ENCODE data around the gene TMPRSS11D. TPM values are rescaled to one million over a fixed set of nuclear protein-coding genes. Genes with fewer than 3 reads are reported as not detected.

Gene TMPRSS11D, protein sequence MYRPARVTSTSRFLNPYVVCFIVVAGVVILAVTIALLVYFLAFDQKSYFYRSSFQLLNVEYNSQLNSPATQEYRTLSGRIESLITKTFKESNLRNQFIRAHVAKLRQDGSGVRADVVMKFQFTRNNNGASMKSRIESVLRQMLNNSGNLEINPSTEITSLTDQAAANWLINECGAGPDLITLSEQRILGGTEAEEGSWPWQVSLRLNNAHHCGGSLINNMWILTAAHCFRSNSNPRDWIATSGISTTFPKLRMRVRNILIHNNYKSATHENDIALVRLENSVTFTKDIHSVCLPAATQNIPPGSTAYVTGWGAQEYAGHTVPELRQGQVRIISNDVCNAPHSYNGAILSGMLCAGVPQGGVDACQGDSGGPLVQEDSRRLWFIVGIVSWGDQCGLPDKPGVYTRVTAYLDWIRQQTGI
- total RNA-seq (2014; rRNA removed; shearing (Covaris generic); ENCODE audit: low replicate concordance) = not detected in 2 replicates

DNA sequence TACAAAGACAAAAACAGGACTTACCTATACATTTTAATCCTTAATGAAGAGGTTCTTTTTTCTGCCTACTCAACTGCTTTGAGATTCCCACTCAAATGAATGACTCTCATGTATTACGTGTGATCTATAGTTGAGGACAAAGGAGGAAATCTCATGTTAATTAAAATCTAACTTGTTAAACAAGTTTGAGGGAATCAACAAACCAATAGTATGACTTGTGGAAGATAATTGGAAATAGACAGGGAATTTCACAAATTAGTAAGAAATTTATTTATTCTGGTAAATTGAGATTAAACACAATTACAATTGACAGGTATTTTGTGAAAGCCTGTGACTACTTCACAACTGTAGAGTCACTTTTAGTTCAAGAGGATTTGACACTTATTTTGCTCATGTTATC, at the start of gene TMPRSS11D:
Gene TMPRSS11D, minus strand, starts transcription at position 101 of the 400 bp plus-strand sequence. Its CDS starts 69 bp downstream, at position 32.
- H3K27me3 ChIP-seq = no peaks in the 10 kb centered on the region
- DNase-seq = no peak
- H3K4me3 ChIP-seq = no peak within 1 kb of the TSS
- H3K36me3 ChIP-seq = no peaks in the 10 kb centered on the region
- H3K9me3 ChIP-seq = no peaks in the 10 kb centered on the region

DNA sequence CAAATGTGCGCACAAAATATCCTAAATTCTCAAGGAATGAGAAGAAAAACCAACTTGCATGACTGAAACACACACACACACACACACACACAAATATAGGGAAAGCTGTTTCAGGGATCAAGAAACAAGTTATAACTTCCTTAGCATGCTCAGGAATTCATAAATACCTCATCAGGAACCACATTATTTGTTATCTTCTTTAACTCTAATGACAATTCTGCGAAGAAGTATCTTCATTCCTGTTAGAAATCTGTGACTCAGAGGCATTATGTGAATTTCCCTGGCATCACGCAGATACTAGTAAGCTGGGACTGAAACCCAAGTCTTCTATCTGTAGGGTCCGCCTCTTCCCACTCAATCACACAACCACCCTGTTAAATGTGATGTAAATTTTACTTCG, 49.2 kb upstream of the TMPRSS11D start:
- Histone ChIP-seq H3K27me3 (no peaks in the 10 kb centered on the region), H3K4me3 (no peak overlapping the region), H3K9me3 (no peaks in the 10 kb centered on the region), H3K36me3 (no peaks in the 10 kb centered on the region)
- no peak for DNase-seq

DNA sequence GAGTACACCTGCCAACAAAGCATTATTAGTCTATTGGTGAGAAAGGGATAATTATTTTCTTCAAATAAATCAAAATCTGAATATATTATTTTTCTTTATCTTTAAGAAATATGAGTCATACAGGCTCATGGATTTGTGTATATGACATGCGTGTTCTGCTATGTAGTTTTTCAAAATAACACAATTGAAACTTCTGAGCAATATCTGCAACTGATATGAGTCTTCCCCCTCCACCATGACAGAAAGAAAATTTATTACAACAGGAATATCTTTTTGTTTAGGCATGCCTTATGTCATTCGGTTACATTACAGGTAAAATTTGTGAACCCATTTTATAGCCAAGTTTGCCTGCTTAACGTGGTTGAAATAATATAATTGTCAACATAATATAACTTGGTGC, 47.5 kb upstream of the TMPRSS11D start:
- Histone ChIP-seq H3K4me3 (no peak overlapping the region), H3K36me3 (no peaks in the 10 kb centered on the region), H3K9me3 (no peaks in the 10 kb centered on the region), H3K27me3 (no peaks in the 10 kb centered on the region)
- DNase-seq = no peak

DNA sequence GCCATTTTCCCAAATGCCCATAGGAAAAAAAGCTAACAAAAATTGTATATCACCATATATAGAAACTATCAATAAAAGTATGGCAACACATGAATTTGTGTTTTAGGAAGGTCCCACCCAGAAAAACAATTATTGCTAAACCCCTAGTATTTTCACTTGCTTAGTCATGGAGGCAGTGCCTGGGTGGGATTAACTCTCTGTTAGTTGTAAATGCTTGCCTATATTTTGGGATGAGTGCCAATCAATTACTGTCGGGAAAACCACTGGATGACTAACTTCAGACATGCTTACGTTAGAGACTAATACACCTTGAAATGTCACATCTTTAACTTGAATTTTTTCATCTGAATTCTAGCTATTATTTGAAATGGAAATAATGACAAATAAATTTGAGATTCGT, 45.6 kb upstream of the TMPRSS11D start:
- DNase-seq = peak; percentile 12
- no peak overlapping the region for H3K4me3 ChIP-seq

DNA sequence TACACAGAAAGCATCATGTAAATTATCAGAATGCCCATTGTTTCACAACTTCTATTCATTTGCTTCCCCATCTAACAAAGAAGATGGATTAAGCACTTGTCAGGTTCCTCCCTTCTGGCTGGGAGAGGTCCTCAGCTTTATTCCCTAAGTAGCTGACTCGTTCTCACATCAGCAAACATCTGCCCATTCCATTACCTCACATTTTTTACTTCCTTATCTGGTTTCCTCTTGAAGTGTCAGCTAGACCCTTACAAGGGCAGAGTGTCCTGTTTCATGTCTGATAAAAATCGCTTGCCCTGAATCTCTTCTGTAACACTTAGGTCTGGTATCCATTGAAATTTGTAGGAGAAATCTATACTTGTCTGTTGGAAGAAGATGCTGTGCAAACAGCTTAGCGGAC, 44.7 kb upstream of the TMPRSS11D start:
- H3K27me3 ChIP-seq = no peaks in the 10 kb centered on the region
- no peaks in the 10 kb centered on the region for H3K36me3 ChIP-seq
- no peak for DNase-seq
- H3K9me3 ChIP-seq = no peaks in the 10 kb centered on the region
- no peak overlapping the region for H3K4me3 ChIP-seq

More for the DNA sequence above, 45.6 kb upstream of the TMPRSS11D start:
- H3K36me3 ChIP-seq = no peaks in the 10 kb centered on the region
- no peaks in the 10 kb centered on the region for H3K27me3 ChIP-seq
- H3K9me3 ChIP-seq = no peaks in the 10 kb centered on the region

DNA sequence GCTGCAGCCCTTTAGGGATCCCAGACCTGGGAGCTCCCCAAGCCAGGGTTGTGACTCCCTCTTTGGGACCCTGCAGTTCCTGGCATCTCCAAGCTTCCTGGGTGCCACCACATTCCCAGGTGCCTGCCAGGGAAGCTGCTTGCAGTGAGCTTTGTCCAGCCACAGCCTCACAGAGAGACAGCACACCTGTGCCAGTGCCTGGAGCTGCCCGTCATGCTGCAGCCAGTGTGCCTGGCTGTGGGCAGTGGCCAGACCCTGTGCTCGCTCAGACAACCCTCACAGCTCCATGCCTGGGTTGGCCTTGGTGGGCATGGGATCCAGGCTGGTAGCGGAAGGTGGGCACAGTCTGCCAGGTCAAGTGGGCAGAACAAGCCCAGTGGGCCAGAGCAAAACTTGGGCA, 43.4 kb upstream of the TMPRSS11D start:
- no peaks in the 10 kb centered on the region for H3K9me3 ChIP-seq

DNA sequence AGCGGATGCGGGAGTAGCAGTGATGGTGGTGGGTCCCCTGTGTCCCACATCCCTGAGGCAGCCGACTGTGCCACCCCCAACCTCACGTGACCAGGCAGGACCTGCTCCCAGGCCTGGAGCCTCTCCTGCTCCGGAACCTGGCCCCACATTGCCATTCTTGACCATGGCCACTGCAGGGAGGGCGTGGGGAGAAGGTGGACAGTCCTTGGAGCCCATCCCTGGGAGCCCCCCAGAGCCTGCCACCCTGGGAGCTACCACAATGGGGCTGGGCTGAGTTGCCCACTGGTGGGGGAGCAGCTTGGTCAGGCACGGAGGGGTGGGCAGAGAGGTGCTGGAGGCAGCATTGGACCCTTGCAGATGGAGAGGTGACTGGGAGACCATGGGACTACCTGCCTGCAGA, 42.7 kb upstream of the TMPRSS11D start:
- no peaks in the 10 kb centered on the region for H3K9me3 ChIP-seq
- no peaks in the 10 kb centered on the region for H3K27me3 ChIP-seq
- no peak overlapping the region for H3K4me3 ChIP-seq
- DNase-seq = no peak
- no peaks in the 10 kb centered on the region for H3K36me3 ChIP-seq

More for the DNA sequence above, 43.4 kb upstream of the TMPRSS11D start:
- DNase-seq = no peak
- H3K27me3 ChIP-seq = no peaks in the 10 kb centered on the region
- no peak overlapping the region for H3K4me3 ChIP-seq
- H3K36me3 ChIP-seq = no peaks in the 10 kb centered on the region

DNA sequence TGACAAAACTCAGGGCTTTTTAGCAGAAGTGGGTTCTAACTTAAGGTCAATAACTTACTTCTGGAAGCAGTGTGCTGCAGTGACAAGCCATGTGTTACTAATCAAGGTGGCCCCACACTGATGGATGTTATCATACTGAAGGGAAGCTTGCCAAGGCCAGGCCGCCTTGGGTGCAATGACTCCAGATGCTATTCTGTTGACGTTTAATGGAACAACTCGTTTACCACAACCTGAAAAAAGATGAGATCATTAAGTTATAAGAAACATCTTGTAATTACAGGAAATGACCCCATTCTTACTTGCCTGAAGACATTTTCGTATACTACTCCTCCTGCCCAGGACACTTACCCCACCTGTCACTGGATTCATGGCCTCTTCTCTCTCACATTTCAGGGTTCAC, 38.9 kb upstream of the TMPRSS11D start:
- no peak for DNase-seq
- H3K4me3 ChIP-seq = no peak overlapping the region
- no peaks in the 10 kb centered on the region for H3K36me3 ChIP-seq
- no peaks in the 10 kb centered on the region for H3K9me3 ChIP-seq
- H3K27me3 ChIP-seq = no peaks in the 10 kb centered on the region

DNA sequence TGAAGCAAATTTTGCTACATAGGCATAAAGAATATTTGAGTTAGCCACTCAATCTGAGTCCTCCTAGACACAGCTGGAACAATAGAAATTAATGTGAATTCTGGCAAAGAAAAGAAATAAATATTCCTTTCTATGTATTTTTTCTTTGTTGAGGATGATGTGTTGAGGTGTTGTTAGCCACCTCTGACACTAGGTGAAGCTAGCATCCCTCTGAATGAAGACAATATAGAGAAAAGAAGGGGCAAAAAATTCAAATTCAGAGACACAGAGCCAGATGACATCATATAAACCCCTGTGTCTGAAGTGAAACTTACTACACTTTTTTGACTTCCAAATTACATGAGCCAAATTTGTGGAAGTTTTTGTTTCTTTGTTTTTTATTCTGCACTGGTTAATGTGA, 34.6 kb upstream of the TMPRSS11D start:
- Histone ChIP-seq H3K9me3 (no peaks in the 10 kb centered on the region), H3K4me3 (no peak overlapping the region), H3K36me3 (no peaks in the 10 kb centered on the region), H3K27me3 (no peaks in the 10 kb centered on the region)
- no peak for DNase-seq

DNA sequence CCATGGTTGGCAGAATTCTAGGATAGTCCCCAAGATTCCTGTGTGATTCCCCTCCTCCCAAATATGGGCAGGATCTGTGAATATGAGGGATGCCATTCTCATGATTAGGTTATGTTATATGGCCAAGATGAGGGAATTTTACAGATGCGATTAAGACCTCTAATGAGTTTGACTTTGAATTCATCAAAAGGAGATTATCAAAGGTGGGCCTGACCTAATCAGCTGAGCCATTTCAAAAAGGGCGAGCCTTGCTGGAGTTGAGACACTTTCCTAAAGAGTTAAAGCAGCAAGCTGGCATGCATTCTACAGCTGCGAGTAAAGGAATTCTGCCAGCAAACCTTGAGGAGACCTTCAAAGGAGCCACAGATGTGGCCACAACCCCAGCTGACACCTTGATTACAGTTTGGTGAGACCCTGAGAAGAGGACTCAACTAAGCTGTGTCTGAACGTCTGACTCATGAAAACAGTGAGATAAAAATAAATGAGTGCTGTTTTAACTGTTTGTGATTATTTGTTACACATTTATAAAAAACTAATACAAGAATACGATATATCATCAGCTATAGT, 31.7 kb upstream of the TMPRSS11D start:
- DNase-seq = no peak
- H3K27me3 ChIP-seq = no peaks in the 10 kb centered on the region
- H3K4me3 ChIP-seq = no peak overlapping the region
- no peaks in the 10 kb centered on the region for H3K9me3 ChIP-seq
- H3K36me3 ChIP-seq = no peaks in the 10 kb centered on the region

DNA sequence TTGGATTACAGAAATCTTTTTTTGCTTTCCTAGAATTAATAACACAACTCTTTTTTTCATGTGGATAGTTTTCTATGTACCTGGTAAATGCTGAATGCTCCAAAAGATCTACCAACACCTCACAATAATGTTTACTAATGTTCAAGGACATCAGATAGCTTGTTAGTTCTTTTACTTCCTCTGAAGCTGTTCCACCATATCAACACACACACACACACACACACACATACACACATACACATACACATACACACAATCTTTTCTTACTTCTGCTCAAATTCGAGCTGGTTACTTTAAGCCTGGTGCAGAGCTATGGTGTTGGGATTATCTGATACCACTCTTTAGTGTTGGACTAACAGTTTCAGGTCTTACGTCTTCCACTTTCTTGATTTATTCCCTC, 28.3 kb upstream of the TMPRSS11D start:
- no peaks in the 10 kb centered on the region for H3K27me3 ChIP-seq
- no peaks in the 10 kb centered on the region for H3K9me3 ChIP-seq
- H3K36me3 ChIP-seq = no peaks in the 10 kb centered on the region
- H3K4me3 ChIP-seq = no peak overlapping the region
- no peak for DNase-seq

DNA sequence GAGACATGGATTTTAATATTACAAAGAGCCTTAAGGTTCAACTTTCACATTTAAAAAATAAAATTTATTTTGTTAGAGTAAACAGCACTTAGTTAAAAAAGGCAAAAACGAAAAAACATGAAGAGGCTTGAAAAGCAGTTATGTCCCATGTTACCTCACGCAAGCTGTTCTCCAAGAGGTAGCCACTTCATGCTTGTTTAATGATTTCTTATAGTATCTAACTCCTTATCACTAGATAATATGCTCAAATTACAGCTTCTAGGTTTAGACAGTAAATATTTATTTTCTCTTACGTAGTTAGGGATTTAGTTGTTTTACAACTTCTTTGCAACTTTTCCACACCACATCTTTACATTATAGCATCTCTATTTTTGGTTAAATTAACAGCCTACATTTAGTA, 27.8 kb upstream of the TMPRSS11D start:
- Histone ChIP-seq H3K36me3 (no peaks in the 10 kb centered on the region), H3K27me3 (no peaks in the 10 kb centered on the region), H3K4me3 (no peak overlapping the region), H3K9me3 (no peaks in the 10 kb centered on the region)
- no peak for DNase-seq

DNA sequence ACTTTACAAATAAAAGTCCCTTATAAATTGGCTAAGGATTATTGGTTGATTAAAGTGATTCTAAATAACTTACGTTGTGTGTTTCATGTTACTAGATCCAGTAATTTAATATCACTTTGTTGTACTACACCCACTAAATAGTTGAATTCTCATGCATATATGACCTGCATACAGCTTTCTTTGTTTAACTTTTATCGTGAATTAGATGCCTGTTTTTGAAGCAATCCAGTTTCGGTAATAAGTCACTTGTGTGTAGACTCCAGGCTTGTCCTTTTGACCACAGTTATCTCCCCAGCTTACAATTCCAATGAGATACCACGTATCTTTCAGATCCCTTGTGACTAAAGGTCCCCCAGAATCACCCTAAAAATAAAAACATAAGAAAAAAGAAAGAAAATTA, 27.3 kb upstream of the TMPRSS11D start:
- DNase-seq = no peak
- no peaks in the 10 kb centered on the region for H3K27me3 ChIP-seq
- H3K9me3 ChIP-seq = no peaks in the 10 kb centered on the region
- no peak overlapping the region for H3K4me3 ChIP-seq
- H3K36me3 ChIP-seq = no peaks in the 10 kb centered on the region

DNA sequence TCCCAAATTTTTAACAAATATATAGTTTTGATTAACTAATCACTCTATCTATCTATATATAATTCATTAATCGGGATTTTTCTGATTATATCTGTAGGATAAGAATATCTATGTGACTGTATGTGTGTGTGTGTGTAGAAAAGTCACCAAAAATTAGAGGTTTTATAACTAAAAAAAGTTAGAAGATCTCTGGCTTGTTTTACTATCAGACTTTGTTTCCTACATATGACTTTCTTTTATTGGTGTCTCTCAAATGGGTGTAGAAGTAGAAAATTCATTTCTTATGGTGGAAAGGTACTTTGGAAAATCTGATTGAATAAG, 26.7 kb upstream of the TMPRSS11D start:
- Histone ChIP-seq H3K36me3 (no peaks in the 10 kb centered on the region), H3K27me3 (no peaks in the 10 kb centered on the region), H3K9me3 (no peaks in the 10 kb centered on the region), H3K4me3 (no peak overlapping the region)
- DNase-seq = no peak

DNA sequence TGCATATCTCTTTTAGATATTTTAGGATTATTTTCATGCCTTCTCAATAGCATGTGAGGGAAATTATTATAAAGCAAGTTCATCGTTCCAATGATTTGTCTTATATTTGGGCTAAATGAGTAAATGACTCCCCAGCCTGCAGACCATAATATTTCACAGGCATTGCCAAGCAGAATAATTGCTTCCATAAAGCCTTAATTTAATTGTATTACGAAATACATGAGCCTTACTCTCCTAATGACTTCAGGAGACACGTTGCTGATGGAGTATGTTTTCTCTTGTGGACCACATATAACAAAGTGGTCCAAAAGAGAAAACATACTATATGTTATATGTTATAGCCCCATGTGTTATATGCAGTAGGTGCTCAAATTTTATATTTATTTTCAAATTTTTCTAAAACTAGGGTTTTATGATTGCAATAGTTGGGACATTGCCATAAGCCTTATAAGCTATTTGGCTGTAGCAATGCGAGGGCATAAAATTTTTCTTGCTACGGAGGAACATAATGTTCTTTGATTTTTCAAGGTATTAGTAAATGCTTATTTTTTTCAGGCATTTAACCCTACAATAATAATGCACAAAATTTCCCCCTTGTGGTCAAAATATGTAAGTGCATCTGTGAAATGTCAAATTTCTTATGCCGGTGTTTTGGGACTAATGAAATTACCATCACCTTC, 26.2 kb upstream of the TMPRSS11D start:
- Histone ChIP-seq H3K36me3 (no peaks in the 10 kb centered on the region), H3K4me3 (no peak overlapping the region), H3K9me3 (no peaks in the 10 kb centered on the region), H3K27me3 (no peaks in the 10 kb centered on the region)
- no peak for DNase-seq

DNA sequence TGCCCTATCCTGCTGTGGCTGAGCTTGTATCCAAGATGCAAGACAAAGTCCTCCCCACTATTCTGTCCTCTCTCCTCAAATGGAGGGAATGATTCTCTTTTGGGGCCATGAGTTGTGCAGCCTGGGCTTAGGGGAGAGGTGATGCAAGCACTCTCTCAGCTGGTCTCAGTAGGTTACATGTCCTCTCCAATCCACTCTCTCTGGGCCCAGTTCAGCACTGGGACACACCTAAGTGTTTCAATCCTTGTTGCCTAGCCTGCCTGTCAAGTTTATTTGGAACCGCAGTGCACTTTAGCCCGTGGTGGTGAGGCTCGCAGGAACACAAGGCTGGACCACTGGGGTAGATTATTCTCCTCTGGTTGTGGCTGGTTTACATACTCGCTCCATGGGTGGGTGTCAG, 23.8 kb upstream of the TMPRSS11D start:
- no peak overlapping the region for H3K4me3 ChIP-seq
- no peaks in the 10 kb centered on the region for H3K27me3 ChIP-seq
- no peak for DNase-seq
- no peaks in the 10 kb centered on the region for H3K9me3 ChIP-seq
- H3K36me3 ChIP-seq = no peaks in the 10 kb centered on the region

DNA sequence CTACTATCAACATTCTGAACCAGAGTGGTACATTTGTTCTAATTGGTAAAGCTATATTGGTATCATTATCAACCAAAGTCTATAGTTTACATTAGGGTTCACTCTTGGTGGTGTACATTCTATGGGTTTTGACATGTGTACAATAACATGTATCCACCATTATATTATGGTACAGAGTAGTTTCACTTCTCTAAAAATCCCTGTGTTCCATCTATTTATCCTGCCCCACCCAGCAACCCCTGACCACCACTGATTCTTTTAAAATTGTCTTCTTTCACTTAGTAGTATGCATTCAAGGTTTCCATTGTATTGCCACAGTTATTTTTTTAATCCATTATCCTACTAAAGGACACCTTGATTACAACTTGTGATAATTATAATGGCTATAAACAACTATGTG, 15.3 kb upstream of the TMPRSS11D start:
- no peaks in the 10 kb centered on the region for H3K9me3 ChIP-seq
- no peak for DNase-seq
- H3K27me3 ChIP-seq = no peaks in the 10 kb centered on the region
- no peaks in the 10 kb centered on the region for H3K36me3 ChIP-seq
- no peak overlapping the region for H3K4me3 ChIP-seq

DNA sequence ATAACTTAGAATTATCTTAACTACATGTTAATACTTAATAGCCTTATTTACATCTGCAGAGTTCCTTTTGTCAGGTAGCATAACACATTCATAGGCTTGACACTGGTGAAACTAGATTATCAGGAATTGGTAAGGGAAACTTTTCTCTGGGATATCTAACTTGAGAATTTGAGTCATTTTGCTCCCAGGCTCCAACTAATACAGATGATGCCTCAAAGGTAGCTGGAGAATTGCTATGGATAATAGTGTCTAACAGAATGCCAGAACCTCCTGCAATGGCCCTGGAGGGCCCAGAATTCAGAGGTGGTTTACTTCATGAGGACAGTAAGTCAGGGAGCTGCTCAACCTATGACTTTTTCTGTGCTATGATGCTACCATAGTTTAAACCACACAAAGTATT, 13.9 kb upstream of the TMPRSS11D start:
- no peak overlapping the region for H3K4me3 ChIP-seq
- H3K9me3 ChIP-seq = no peaks in the 10 kb centered on the region

More for the DNA sequence above, 13.9 kb upstream of the TMPRSS11D start:
- Histone ChIP-seq H3K27me3 (no peaks in the 10 kb centered on the region), H3K36me3 (no peaks in the 10 kb centered on the region)
- DNase-seq = no peak
